ENCODE data around the gene P2RY2. TPM values are rescaled to one million over a fixed set of nuclear protein-coding genes. Genes with fewer than 3 reads are reported as not detected.

The P2RY2 gene
- total and polyA plus RNA-seq, 9 of the 15 experiments (the other 6 are each of a cell fraction or from before 2014, with no cell fraction given): not detected

- no peak overlapping the region for H2AFZ ChIP-seq (ENCODE audit: low read depth, low read length)
- no TSS peak for BruUV-seq (replicated peaks)
These were observed 11.3 kb downstream of the P2RY2 start for GRCh38 chr11:73229321-73229895.

More at GRCh38 chr11:73229321-73229895, 11.3 kb downstream of the P2RY2 start:
- 3% methylated on average over 10 of the region's 11 CpGs for WGBS (ENCODE audit: insufficient coverage, low coverage, missing lambda C conversion rate)
- CTCF ChIA-PET (ENCODE audit: low intra/inter-chr PET ratio): no interaction called here
- no peaks in the 10 kb centered on the region for H3K9me3 ChIP-seq (replicated peaks; ENCODE audit: control insufficient read depth, insufficient read depth, low read depth, low read length)
- ATAC-seq: no peak; the same call in 2 of the 3 replicates
- peaks cover 4% of the 10 kb centered on the region; the same call in 1 of the 2 replicates for H4K20me1 ChIP-seq (replicated peaks; ENCODE audit: control insufficient read depth, insufficient read depth, low read length)
- TF ChIP-seq TFAP4 (CRISPR knock-in tag; IDR thresholded peaks at IDR 0.05; ENCODE audit: borderline replicate concordance): peak; percentile 18; the same call in 1 of the 2 replicates
- TF ChIP-seq DPF2 (IDR thresholded peaks at IDR 0.05): no peak
- peaks cover 5% of the 10 kb centered on the region for H3K9me1 ChIP-seq (ENCODE audit: control insufficient read depth, insufficient read depth, low read length)
- H3K27me3 ChIP-seq (ENCODE audit: control insufficient read depth in 2 of 2, insufficient read depth in 2 of 2, low read length in 2 of 2): peaks cover 5 to 63% of the 10 kb centered on the region in 2 experiments; a peak in 4 of 5 replicates
- no peak for DNase-seq (ENCODE audit: extremely low read depth in 1 of 4, low spot score in 3 of 4)
- 0 out of 4 replicates have a peak overlapping the region, but pooled peaks of 1 of the 2 experiments have one; percentile 17 for H3K9ac ChIP-seq (ENCODE audit: insufficient read depth in 1 of 2, low read depth in 2 of 2, low read length in 2 of 2)
- H3K79me2 ChIP-seq (ENCODE audit: control insufficient read depth, insufficient read depth, low read length): no peaks in the 10 kb centered on the region
- no peak overlapping the region for H3K4me3 ChIP-seq
- in situ Hi-C loops (cut with MboI) (no loop called here), intact Hi-C loops (cut with micrococcal nuclease) (no loop called here)
- H3K4me2 ChIP-seq (ENCODE audit: insufficient read depth, low read length): no peak overlapping the region
- POLR2A ChIA-PET: no interaction called here
- H3K36me3 ChIP-seq (ENCODE audit: control insufficient read depth, insufficient read depth, low read length): no peaks in the 10 kb centered on the region
- no peak overlapping the region for H3K27ac ChIP-seq (ENCODE audit: extremely low read depth, low read depth, low read length)
- peaks cover 0 to 5% of the 10 kb centered on the region in 2 experiments; a peak in 2 of 5 replicates for H3K4me1 ChIP-seq (replicated peaks in 1 of 2; ENCODE audit: control insufficient read depth in 2 of 2, insufficient read depth in 2 of 2, low read length in 2 of 2)
- FAIRE-seq: no peak

Measured in K562 (cell line).